Measurements from ENCODE around the gene COL20A1. TPM values are rescaled to one million over a fixed set of nuclear protein-coding genes. Genes with fewer than 3 reads are reported as not detected.

Gene COL20A1
- total and polyA plus RNA-seq, 8 donors: 0.53 to 2.4 TPM; not detected in 6

GRCh38 chr20:63269724-63270123, 23.3 kb upstream of the COL20A1 start:
- peaks cover 19 to 26% (median 25%) of the 10 kb centered on the region in 4 donors for H3K4me1 ChIP-seq
- intact Hi-C loops (cut with DNase I; ENCODE audit: low total_unique reads): no loop called here
- no peak for DNase-seq
- H3K27me3 ChIP-seq: peaks cover 0 to 41% (median 4%) of the 10 kb centered on the region in 3 donors
- no peak overlapping the region for H3K4me3 ChIP-seq
- 85 to 95% (median 94%) methylated on average over 9 of the region's 9 CpGs for WGBS, 5 donors
- H3K9me3 ChIP-seq: no peaks in the 10 kb centered on the region
- H3K36me3 ChIP-seq: no peaks in the 10 kb centered on the region
- TF ChIP-seq EP300 (IDR thresholded peaks at IDR 0.05): no peak
- no peak for TF ChIP-seq CTCF (IDR thresholded peaks at IDR 0.05)
- no peak for TF ChIP-seq POLR2A (IDR thresholded peaks at IDR 0.05)
- no peak for TF ChIP-seq POLR2AphosphoS5 (IDR thresholded peaks at IDR 0.05)
- no peak overlapping the region for H3K27ac ChIP-seq

GRCh38 chr20:63270606-63271325, 22.2 kb upstream of the COL20A1 start:
- no peak overlapping the region for H3K27ac ChIP-seq
- WGBS, 5 donors: 85 to 93% (median 89%) methylated on average over 8 to 9 of the region's 9 CpGs
- H3K4me1 ChIP-seq: peaks cover 21 to 35% (median 29%) of the 10 kb centered on the region in 4 donors
- H3K9me3 ChIP-seq: no peaks in the 10 kb centered on the region
- peaks cover 0 to 30% (median 4%) of the 10 kb centered on the region in 3 donors for H3K27me3 ChIP-seq
- TF ChIP-seq POLR2AphosphoS5 (IDR thresholded peaks at IDR 0.05): no peak
- TF ChIP-seq CTCF (IDR thresholded peaks at IDR 0.05): no peak
- no peak for TF ChIP-seq EP300 (IDR thresholded peaks at IDR 0.05)
- no peak for TF ChIP-seq POLR2A (IDR thresholded peaks at IDR 0.05)
- peaks cover under 1 to 7% (median 4%) of the 10 kb centered on the region in 4 donors for H3K36me3 ChIP-seq
- intact Hi-C loops (cut with DNase I; ENCODE audit: low total_unique reads): no loop called here
- H3K4me3 ChIP-seq: no peak overlapping the region
- no peak for DNase-seq

- Histone ChIP-seq H3K27ac (peak within 1 kb of the TSS; percentile 38 to 90 (median 81)), H3K36me3 (peaks cover 17 to 23% (median 20%) of the 10 kb centered on the region in 4 donors), H3K9me3 (no peaks in the 10 kb centered on the region), H3K27me3 (peaks cover 0 to 14% (median 2%) of the 10 kb centered on the region in 3 donors), H3K4me3 (peak within 1 kb of the TSS; percentile 92 to 100 (median 99)), H3K4me1 (peaks cover 21 to 35% (median 29%) of the 10 kb centered on the region in 4 donors)
- peak; percentile 92 to 98 for DNase-seq
- 0 to 2% (median 1%) methylated on average over 22 to 97 of the region's 97 CpGs for WGBS, 5 donors
- no peak for TF ChIP-seq POLR2A (IDR thresholded peaks at IDR 0.05)
- TF ChIP-seq CTCF (IDR thresholded peaks at IDR 0.05): no peak
- peak; percentile 55 to 93 (median 71) for TF ChIP-seq POLR2AphosphoS5 (IDR thresholded peaks at IDR 0.05)
- TF ChIP-seq EP300 (IDR thresholded peaks at IDR 0.05): no peak
- intact Hi-C loops (cut with DNase I; ENCODE audit: low total_unique reads): no loop called here
Observed at GRCh38 chr20:63272105-63273058, 20.6 kb upstream of the COL20A1 start, which contains the start of gene ARFGAP1. ARFGAP1 (plus strand) TSS chr20:63272813; CDS start chr20:63275581, 2,768 bp downstream.

- Histone ChIP-seq H3K36me3 (peaks cover 24 to 30% (median 28%) of the 10 kb centered on the region in 4 donors), H3K4me1 (peaks cover 21 to 35% (median 29%) of the 10 kb centered on the region in 4 donors), H3K9me3 (no peaks in the 10 kb centered on the region), H3K27ac (peak overlapping the region; percentile 38 to 90 (median 81)), H3K27me3 (peaks cover 0 to 7% (median 0%) of the 10 kb centered on the region in 3 donors), H3K4me3 (peak overlapping the region; percentile 92 to 100 (median 99))
- no peak for DNase-seq
- no peak for TF ChIP-seq POLR2AphosphoS5 (IDR thresholded peaks at IDR 0.05)
- no peak for TF ChIP-seq CTCF (IDR thresholded peaks at IDR 0.05)
- TF ChIP-seq POLR2A (IDR thresholded peaks at IDR 0.05): no peak
- no peak for TF ChIP-seq EP300 (IDR thresholded peaks at IDR 0.05)
- intact Hi-C loops (cut with DNase I; ENCODE audit: low total_unique reads): no loop called here
- WGBS, 5 donors: 0 to 1% (median 1%) methylated on average over 24 to 37 of the region's 37 CpGs
Observed at GRCh38 chr20:63273059-63273579, 19.9 kb upstream of the COL20A1 start.

Measured in stomach (tissue), 9 donors.